Thymus (tissue), 11 donors: ENCODE data around the gene C12orf76. TPM values are rescaled to one million over a fixed set of nuclear protein-coding genes. Genes with fewer than 3 reads are reported as not detected.
A peak's percentile ranks its signal among the peaks of the same experiment; 100 is the strongest.

Source experiments
- DNase-seq, 9 donors: peaks; one replicate each; pipeline ENCODE4 v3.0.0-alpha.2; 2013; ENCODE audit warnings: low spot score in 9 of 9, low read depth in 6 of 9, missing footprints in 1 of 9
- H3K27ac ChIP-seq, 2 donors: one replicate each; pipeline ENCODE4 v1.5.1; 2013; ENCODE audit warnings: control low read depth in 1 of 2, low read depth in 1 of 2, low read length in 1 of 2, mild to moderate bottlenecking in 1 of 2, moderate library complexity in 1 of 2
- H3K27me3 ChIP-seq, 2 donors: one replicate each; pipeline ENCODE4 v1.5.1; 2013; ENCODE audit warnings: low read length in 1 of 2; ENCODE audit not compliant: control insufficient read depth in 2 of 2, insufficient read depth in 1 of 2
- H3K36me3 ChIP-seq, 2 donors: one replicate each; pipeline ENCODE4 v1.5.1; 2013; ENCODE audit warnings: low read length in 1 of 2, mild to moderate bottlenecking in 1 of 2, moderate library complexity in 1 of 2; ENCODE audit not compliant: control insufficient read depth in 2 of 2, insufficient read depth in 2 of 2
- H3K4me1 ChIP-seq, 2 donors: one replicate each; pipeline ENCODE4 v1.5.1; 2013; ENCODE audit warnings: low read length in 2 of 2; ENCODE audit not compliant: control insufficient read depth in 2 of 2, insufficient read depth in 2 of 2
- H3K4me3 ChIP-seq, 2 donors: one replicate each; pipeline ENCODE4 v1.5.1; 2013; ENCODE audit warnings: low read length in 2 of 2, control low read depth in 1 of 2, mild to moderate bottlenecking in 1 of 2
- H3K9me3 ChIP-seq, 2 donors: one replicate each; pipeline ENCODE4 v1.5.1; 2013; ENCODE audit warnings: low read length in 1 of 2, mild to moderate bottlenecking in 1 of 2; ENCODE audit not compliant: control insufficient read depth in 2 of 2, insufficient read depth in 1 of 2
- WGBS: extraction: QIAGEN DNeasy Blood & Tissue Kit; methylation state at CpG from one replicate; pipeline ENCODE4 v1.1.7; 2013; 5-methylcytosine and 5-hydroxymethylcytosine counted together
- polyA plus RNA-seq: library from polyadenylated mRNA; stranded (reverse); fragments of 200-250 nt; gene quantifications from one replicate; pipeline ENCODE4 v1.2.3, GENCODE V29; 2013
- total RNA-seq: library from RNA; stranded (reverse); fragments of 120-200 nt; gene quantifications from one replicate; pipeline ENCODE4 v1.2.4, GENCODE V29; 2013
- donor health status: healthy.

C12orf76 gene
- total and polyA plus RNA-seq, 2 donors = 16.6 to 21.5 TPM

DNA sequence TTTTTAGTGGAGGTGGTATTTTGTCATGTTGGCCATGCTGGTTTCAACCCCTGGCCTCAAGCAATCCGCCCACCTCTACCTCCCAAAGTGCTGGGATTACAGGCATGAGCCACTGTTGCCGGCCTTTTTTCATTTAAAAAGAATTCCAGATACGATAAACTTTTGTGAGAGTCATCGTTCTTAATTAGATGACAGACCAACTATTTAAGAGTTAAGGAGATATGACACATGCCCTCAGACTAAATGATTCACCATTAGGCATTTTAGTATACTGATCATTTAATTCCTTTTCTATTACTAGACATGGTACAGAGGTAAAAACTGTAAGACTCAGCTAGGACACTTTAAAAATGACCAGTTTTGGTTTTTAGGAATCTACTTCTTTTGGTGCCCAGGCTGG is 46.7 kb downstream of the C12orf76 start:
- WGBS = 98% methylated on average over 4 of the region's 4 CpGs
- no peak for DNase-seq
- Histone ChIP-seq H3K27ac (no peak overlapping the region), H3K9me3 (no peaks in the 10 kb centered on the region), H3K4me3 (no peak overlapping the region), H3K36me3 (peaks cover 7 to 10% of the 10 kb centered on the region in 2 donors), H3K4me1 (peaks cover 21% of the 10 kb centered on the region in 2 donors), H3K27me3 (peaks cover 0 to 4% of the 10 kb centered on the region in 2 donors)

DNA sequence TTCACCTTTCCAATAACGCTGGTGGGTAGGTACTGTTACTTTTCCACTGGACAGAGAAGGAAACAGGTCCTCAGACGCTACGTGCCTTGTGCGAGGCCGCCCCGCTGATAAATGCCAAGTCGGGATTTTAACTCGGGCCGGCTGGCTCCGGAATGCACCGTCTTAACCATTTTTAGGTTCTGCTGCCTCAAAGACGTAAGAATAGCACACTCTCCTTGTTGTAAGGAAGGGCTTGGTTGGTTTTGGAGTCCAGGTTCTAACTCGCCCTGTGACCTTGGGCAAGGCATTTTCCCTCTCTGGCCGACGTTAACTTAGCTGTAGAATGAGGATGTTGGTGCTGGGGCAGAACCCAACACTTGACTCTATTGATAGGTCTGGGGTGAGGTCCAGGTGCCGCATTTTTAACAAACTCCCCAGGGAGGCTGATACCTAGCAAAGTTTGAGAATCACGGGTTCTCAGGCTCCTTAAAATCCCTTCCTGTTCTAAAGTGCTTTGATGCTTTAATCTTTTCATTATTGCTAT is 48.3 kb downstream of the C12orf76 start:
- Histone ChIP-seq H3K27me3 (peaks cover 0 to 4% of the 10 kb centered on the region in 2 donors), H3K27ac (no peak overlapping the region), H3K36me3 (peaks cover 7 to 10% of the 10 kb centered on the region in 2 donors), H3K9me3 (no peaks in the 10 kb centered on the region), H3K4me1 (peaks cover 24% of the 10 kb centered on the region in 2 donors), H3K4me3 (peak overlapping the region; percentile 75 to 97)
- peak in 2 of 9 donors; percentile 4 to 37 for DNase-seq
- 8% methylated on average over 17 of the region's 17 CpGs for WGBS

GRCh38 chr12:109999649-109999971 is 48.7 kb downstream of the C12orf76 start:
- Histone ChIP-seq H3K4me3 (peak overlapping the region; percentile 75 to 97), H3K27me3 (peaks cover 0 to 4% of the 10 kb centered on the region in 2 donors), H3K36me3 (peaks cover 7 to 10% of the 10 kb centered on the region in 2 donors), H3K4me1 (peaks cover 24% of the 10 kb centered on the region in 2 donors), H3K27ac (no peak overlapping the region), H3K9me3 (no peaks in the 10 kb centered on the region)
- no peak for DNase-seq
- WGBS = under 1% methylated on average over 27 of the region's 27 CpGs

- Histone ChIP-seq H3K36me3 (peaks cover 7 to 10% of the 10 kb centered on the region in 2 donors), H3K27me3 (peaks cover 0 to 4% of the 10 kb centered on the region in 2 donors), H3K27ac (peak within 1 kb of the TSS; percentile 71 to 78), H3K9me3 (no peaks in the 10 kb centered on the region), H3K4me3 (peak within 1 kb of the TSS; percentile 75 to 97), H3K4me1 (peaks cover 27 to 29% of the 10 kb centered on the region in 2 donors)
- under 1% methylated on average over 62 of the region's 62 CpGs for WGBS
- DNase-seq = peak; percentile 73 to 96 (median 89)
Measured at GRCh38 chr12:109998904-109999648, 49.2 kb downstream of the C12orf76 start, which contains the start of gene ANKRD13A. TSS of gene ANKRD13A (plus strand) at chr12:109999430. CDS start at chr12:109999689, 259 bp downstream.

- H3K27me3 ChIP-seq = peaks cover 0 to 4% of the 10 kb centered on the region in 2 donors
- H3K27ac ChIP-seq = peak overlapping the region in 1 of 2 donors; percentile 46
- H3K4me3 ChIP-seq = peak overlapping the region; percentile 75 to 97
- peaks cover 28 to 29% of the 10 kb centered on the region in 2 donors for H3K4me1 ChIP-seq
- DNase-seq = peak in 1 of 9 donors; percentile 8
- no peaks in the 10 kb centered on the region for H3K9me3 ChIP-seq
- peaks cover 6 to 7% of the 10 kb centered on the region in 2 donors for H3K36me3 ChIP-seq
- 80% methylated on average over 9 of the region's 9 CpGs for WGBS
Measured at GRCh38 chr12:109998241-109998903, 50.0 kb downstream of the C12orf76 start.

- 90% methylated on average over 4 of the region's 4 CpGs for WGBS
- Histone ChIP-seq H3K36me3 (no peaks in the 10 kb centered on the region), H3K9me3 (no peaks in the 10 kb centered on the region), H3K4me3 (no peak overlapping the region), H3K27ac (no peak overlapping the region), H3K4me1 (peaks cover 28 to 32% of the 10 kb centered on the region in 2 donors), H3K27me3 (peaks cover 0 to 4% of the 10 kb centered on the region in 2 donors)
- no peak for DNase-seq
Measured at GRCh38 chr12:109997393-109997792, 50.9 kb downstream of the C12orf76 start.

DNA sequence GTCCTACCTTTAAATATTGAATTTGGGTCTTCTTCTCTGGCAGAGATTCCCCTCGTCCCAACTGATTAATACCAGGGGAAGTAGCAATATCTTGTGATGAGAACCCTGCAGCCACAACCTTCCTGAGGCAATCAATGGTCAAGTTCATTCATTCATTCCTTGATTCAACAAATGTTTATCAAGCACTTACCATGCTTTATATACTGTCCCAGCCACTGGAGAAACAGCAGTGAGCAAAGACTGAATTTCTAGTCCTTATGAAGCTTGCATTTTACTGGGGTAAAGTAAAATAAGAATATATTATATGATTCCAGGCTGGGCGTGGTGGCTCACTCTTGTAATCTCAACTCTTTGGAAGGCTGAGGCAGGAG is 51.9 kb downstream of the C12orf76 start:
- H3K9me3 ChIP-seq = no peaks in the 10 kb centered on the region
- H3K27ac ChIP-seq = peak overlapping the region; percentile 44 to 53
- 50% methylated on average over 2 of the region's 2 CpGs for WGBS
- H3K4me1 ChIP-seq = peaks cover 28 to 32% of the 10 kb centered on the region in 2 donors
- peak overlapping the region; percentile 62 to 67 for H3K4me3 ChIP-seq
- no peak for DNase-seq
- H3K27me3 ChIP-seq = peaks cover 0 to 4% of the 10 kb centered on the region in 2 donors
- H3K36me3 ChIP-seq = peaks cover 0 to 5% of the 10 kb centered on the region in 2 donors

GRCh38 chr12:109995686-109996482 is 52.4 kb downstream of the C12orf76 start, which contains the start of gene GIT2:
TSS of gene GIT2 (minus strand) at chr12:109996368. CDS start at chr12:109996224, 144 bp downstream.
- Histone ChIP-seq H3K9me3 (no peaks in the 10 kb centered on the region), H3K27ac (peak within 1 kb of the TSS; percentile 93 to 95), H3K4me3 (peak within 1 kb of the TSS; percentile 62 to 67), H3K4me1 (peaks cover 28% of the 10 kb centered on the region in 2 donors), H3K27me3 (peaks cover 0 to 4% of the 10 kb centered on the region in 2 donors), H3K36me3 (peaks cover 1 to 6% of the 10 kb centered on the region in 2 donors)
- peak; percentile 83 to 98 (median 91) for DNase-seq
- under 1% methylated on average over 65 of the region's 65 CpGs for WGBS
